H54 (cell line): ENCODE measurements around the gene ATP6V0E1.

Experiments
- DNase-seq: peaks from one replicate; pipeline ENCODE4 v3.0.0; 2011; ENCODE audit warnings: low spot score, mixed read lengths; ENCODE audit not compliant: insufficient read length
- FAIRE-seq: peaks from 3 replicates; lab custom pipeline; 2011; peaks lifted over from hg19 to GRCh38; lab: Jason Lieb, UNC
- POLR2A ChIP-seq: IDR thresholded peaks from 2 replicates; pipeline ENCODE4 v1.6.1; 2011; ENCODE audit warnings: low read depth, mild to moderate bottlenecking, low read length

The ATP6V0E1 gene

DNA sequence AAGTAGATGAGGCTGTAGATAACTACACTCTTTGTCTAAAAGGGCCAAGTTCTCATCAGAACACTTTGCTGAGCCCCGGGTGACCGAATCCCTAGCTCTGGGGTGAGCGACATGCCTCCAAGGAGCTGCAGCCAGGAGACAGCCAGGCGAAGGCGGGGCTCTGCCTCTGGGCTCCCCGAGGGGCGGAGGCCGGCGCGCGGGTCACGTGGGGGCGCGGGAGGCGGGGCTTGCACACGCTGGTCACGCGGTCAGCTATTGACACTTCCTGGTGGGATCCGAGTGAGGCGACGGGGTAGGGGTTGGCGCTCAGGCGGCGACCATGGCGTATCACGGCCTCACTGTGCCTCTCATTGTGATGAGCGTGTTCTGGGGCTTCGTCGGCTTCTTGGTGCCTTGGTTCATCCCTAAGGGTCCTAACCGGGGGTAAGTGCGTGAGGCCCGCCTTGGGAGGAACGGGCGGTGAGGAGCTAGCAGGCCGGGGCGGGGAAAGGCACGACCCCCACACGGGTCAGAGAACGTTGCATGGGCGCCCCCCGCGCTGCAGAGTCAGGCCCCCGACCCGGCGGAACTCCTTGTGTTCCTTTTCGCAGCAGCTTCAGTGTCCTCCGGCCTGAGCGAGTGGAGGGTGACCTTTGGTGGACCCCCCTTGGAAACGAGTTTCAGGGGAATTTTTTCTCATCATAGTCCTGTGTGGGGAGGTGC lies at the start of gene ATP6V0E1:
Gene ATP6V0E1 (plus strand): TSS at position 230 of the 702 bp plus-strand sequence. CDS start 90 bp downstream, at position 320.
- no peak for FAIRE-seq
- peak; percentile 81 for TF ChIP-seq POLR2A
- DNase-seq: peak; percentile 94

DNA sequence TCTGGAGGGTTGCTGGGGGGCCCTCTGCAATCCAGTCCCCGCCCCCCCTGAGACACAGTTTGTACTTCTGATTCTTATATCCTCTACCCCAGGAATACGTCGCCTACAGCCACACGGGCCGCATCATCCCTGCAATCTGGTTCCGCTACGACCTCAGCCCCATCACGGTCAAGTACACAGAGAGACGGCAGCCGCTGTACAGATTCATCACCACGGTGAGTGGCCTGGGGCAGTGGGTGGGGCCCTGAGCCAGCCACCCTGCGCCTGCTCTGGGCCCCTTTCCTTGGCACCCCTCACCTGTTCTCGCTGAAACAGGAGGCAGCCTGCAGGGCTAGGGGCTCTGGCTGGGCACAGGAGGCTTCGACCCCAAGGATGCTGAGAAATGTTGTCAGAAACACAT lies 48.5 kb upstream of the ATP6V0E1 start:
- DNase-seq: no peak
- FAIRE-seq: no peak
- TF ChIP-seq POLR2A: no peak

DNA sequence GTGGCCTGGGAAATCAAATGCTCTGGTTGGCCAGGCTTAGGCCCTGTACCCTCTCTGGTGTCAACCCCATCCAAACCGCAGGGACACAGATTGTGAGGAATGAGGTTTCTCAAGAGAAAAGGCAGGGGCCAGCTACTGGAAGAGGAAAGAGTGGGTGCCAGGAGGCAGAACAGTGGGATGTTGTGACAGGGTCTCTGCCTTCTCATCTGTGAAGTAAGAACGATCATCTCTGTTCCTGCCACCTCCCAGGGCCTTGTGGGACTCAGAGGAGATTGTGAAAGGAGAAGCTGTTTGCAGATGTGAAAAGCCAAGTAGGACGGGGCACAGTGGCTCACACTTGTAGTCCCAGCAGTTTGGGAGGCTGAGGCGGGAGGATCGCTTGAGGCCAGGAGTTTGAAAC lies 47.2 kb upstream of the ATP6V0E1 start:
- FAIRE-seq (no peak), DNase-seq (no peak)
- TF ChIP-seq POLR2A: no peak

DNA sequence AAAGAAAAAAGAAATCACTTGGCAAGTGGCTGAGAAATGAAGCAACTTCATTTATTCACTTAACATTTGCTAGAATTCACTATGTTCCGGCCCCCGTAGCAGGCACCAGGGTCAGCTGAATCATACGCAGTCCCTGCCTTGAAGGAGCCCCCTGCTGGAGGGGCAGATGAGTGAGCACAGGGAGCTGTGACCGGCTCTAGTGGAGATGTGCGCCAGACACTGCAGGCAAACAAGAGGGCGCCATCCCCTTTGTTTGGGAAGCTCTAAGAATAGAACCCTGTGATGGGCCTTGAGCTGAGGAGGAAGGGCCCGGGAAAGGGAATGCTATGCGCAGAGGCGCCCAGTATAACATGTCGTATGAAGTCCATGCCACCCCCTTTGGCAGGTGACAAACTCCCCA lies 44.5 kb upstream of the ATP6V0E1 start:
- DNase-seq (no peak), FAIRE-seq (no peak)

DNA sequence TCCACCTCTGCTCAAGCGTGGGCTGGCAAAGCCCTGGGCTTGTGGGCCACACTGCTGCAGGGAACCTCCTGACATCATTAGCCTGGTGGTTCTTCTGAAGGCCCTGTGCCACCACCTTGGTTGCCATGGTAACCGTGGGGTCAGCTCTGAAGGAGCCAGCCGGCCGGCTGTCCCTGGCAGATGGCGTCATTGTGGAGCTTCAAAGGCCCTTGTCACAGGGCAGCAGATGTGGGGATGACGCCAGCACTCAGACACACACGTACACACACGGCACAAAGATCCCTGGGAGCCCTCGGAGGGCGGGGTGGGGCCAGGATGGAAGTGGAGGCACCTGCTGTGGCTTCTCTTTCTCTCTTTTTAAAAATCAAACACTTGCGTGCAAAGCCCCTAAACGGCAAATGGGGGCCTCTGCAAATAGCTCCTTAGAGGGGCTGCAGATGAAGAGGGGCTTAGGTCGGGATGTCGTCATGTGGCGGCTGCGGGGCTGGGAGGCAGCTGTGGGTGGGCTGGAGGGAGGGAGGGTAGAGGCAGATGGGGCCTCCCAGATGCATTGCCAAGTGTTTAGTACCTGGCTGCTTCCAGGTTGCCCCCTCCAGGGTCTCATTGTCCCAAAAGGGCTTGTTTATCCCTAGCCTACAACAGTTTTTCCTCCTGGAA lies 43.8 kb upstream of the ATP6V0E1 start:
- no peak for DNase-seq
- no peak for TF ChIP-seq POLR2A
- no peak for FAIRE-seq

More for the DNA sequence above, 44.5 kb upstream of the ATP6V0E1 start:
- no peak for TF ChIP-seq POLR2A

DNA sequence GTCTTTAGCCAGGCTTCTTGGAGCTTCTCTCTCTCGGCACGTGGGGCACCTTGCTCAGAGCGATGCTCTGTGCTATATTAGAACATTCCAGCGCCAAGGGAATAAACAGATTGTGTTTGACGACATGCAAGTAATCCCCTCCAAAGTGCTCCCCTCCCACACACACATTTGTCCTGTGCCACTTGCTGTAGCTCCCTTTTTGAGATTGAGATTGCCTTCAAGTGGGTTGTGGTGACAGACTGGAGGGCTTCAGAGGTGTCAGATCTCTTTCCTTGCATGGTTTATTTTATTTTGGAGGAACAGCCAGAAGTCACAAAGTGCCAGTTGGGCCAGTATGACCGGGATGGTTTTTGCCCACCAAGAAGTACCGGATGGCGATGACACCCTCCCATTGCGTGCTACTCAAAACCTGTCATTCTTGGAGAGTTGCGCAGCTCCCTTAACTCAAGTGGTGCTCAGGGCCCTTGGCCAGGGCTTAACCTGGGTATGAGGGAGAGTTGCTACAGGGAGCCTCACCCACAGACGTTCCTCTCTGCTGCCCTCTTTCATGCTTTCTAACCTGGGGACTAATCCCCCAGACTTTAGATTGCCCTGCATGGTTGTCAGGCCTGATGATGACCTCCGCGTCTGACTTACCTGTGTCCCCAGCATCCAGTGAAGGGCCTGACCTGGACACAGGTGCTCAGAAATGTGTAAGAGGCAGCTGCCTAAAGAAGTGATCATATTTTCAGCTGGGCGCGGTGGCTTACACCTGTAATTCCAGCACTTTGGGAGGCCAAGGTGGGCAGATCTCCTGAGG lies 43.1 kb upstream of the ATP6V0E1 start:
- no peak for DNase-seq
- no peak for TF ChIP-seq POLR2A
- FAIRE-seq: no peak

DNA sequence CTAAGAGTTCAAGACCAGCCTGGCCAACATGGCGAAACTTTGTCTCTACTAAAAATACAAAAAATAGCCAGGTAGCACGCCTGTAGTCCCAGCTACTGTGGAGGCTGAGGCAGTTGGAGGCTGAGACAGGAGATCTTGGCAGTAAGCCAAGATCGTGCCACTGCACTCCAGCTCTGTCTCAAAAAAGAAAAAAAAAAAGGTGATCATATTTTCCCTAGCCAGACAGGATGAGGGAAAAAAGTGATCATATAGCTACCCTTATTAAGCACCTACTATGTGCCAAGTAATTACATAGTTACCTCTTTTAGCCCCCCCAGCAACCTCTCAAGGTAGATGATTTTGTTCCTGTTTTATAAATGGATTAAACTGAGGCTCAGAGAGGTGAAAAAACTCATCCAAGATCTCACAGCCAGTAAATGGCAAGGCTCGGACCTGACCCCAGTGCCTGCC lies 42.5 kb upstream of the ATP6V0E1 start:
- TF ChIP-seq POLR2A: no peak
- no peak for DNase-seq
- no peak for FAIRE-seq

DNA sequence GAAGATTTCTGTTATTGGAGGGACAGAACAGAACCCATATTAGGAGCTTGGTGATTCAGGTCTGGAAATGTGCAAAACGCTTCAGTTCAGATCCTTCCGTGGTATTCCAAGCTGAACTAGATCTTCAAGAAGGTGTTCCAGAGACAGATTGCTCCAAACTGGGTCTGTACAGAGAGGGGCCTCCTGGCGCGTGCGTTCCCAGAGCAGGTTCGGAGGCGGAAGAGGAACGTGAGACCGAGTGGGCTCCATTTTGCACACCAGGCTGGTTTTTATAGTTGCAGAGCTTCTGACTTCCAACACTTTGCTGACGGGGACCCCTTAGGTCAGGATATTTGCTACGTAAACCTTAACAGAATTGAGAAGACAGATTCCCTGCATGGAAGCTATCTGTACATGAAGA lies 41.0 kb upstream of the ATP6V0E1 start:
- no peak for DNase-seq
- FAIRE-seq: no peak
- no peak for TF ChIP-seq POLR2A

DNA sequence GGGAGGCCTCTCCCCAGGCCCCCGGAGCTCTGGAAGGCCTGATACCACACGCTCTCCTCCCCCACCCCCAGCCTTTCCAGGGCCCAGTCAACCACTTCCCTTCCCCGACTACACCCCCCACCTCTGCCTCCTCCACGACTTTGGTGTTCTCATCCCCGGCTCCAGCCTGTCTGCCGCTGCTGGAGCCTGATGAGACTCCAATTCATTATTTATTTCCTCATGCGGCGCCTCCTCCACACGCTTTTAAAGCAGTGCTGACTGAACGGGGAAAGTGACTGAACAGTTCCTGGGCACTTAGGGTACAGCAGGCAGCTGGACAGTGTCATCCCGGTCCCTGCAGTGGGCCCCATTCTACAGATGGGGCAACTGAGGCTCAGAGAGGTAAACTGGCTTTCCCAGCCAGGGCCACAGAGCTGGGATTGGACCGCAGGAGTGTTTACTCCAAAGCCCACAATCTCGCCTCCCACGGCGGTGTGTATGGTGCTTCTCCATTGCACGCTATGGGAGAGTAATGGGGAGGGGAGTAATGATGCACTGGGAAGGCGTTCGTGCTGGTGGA lies 40.2 kb upstream of the ATP6V0E1 start:
- DNase-seq (peak; percentile 79), FAIRE-seq (no peak)
- TF ChIP-seq POLR2A: no peak

DNA sequence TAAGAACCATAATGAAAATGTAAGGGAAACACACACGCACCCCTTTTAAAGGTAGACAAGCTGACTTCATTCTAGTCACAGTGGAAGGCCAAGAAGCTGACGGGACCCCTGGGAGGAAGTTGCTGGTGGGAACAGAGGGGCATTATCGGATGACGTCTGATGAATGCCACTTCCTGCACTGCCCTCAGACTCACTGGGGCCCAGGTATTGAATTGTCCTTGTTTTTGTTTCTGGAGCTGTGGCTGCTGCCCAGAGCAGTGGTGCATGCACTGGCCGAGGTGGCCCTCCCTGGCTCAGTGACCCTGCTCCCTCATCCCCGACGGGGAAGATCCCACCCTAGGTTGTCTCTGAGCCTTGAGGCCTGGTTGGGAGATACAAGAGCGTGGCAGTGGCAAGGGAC lies 39.7 kb upstream of the ATP6V0E1 start:
- peak; percentile 30; the same call in 1 of the 2 replicates for TF ChIP-seq POLR2A
- no peak for FAIRE-seq
- DNase-seq: no peak

DNA sequence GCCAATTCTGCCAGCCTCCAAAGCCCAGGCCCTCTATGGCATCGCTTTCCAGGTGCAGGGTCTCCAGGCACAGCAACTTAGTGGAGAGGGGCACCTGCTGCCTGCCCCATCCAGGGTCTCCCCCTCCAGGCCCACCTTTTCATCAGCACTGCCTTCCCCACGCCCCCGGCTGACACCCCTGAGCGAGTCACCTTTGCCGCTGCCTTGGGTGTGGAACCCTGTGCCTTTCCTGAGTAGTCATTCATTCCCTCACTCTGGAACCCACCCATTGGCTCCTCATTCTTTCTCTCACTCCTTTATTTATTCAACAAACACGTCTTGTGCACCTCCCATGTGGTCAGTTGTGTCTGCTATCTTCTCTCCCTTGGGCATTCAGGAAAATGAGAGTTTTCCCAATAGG lies 38.8 kb upstream of the ATP6V0E1 start:
- FAIRE-seq: no peak
- no peak for DNase-seq
- TF ChIP-seq POLR2A: no peak

DNA sequence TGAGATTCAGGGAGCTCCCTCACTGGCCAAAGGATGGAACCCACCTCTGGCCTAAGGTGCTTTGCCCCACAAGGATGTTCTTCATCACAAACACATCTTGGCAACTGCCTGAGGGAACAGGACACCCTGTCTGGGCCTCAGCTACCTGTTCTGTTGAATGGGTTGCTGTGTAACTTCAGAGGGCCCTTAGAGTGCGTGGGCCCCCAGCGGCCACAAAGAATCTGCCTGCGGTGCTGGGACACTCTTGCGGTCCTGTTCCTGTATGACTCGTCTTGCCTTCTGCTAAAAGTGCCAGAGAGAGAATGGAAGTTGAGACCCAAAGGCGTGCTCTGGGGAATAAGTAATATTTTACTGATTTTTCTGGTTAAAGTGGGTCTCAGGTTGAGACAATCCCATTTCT lies 38.4 kb upstream of the ATP6V0E1 start:
- DNase-seq (no peak), FAIRE-seq (no peak)
- no peak for TF ChIP-seq POLR2A

DNA sequence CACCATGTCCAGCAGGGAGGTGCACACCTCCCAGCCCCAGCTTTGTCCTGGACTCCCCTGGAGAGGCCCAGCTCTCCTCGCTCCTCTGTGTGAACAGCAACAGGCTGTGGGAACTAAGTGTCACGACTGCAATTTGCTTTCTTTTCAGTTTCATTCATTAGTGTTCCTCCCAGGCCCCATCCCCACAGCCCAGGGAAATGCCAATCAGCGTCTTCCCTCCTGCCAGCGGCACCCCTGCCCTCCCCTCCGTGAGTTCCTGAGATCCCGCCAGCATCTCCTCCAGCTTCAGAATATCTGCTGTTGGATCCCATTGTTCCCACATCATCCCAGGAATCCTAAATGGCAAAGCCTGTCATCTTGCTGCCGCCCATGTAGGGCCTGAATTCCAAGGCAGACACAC lies 37.4 kb upstream of the ATP6V0E1 start:
- FAIRE-seq: no peak
- no peak for DNase-seq

DNA sequence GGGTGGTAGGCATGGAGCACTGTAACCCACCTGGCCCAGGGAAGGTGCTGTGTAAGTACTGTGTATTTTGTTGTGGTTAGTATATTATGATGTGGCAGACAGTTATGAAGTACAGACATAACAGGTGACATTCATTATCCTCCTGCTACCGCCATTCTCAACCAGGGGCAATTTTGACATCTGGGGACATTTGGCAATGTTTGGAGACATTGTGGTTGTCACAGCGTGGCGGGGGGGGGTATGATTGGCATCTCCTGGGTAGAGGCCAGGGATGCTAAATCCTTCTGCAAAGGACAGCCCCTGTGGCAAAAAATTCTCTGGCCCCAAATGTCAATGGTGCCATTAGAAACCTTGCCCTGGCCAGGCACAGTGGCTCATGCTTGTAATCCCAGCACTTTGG lies 34.1 kb upstream of the ATP6V0E1 start:
- DNase-seq (no peak), FAIRE-seq (no peak)
- TF ChIP-seq POLR2A: no peak

More for the DNA sequence above, 37.4 kb upstream of the ATP6V0E1 start:
- TF ChIP-seq POLR2A: no peak
